Measurements from ENCODE around the gene ABHD14A.

ABHD14A gene

GRCh38 chr3:52020796-52021195 lies 45.9 kb downstream of the ABHD14A start:
- DNase-seq (ENCODE audit: low read depth), result no peak

- no peak for DNase-seq (ENCODE audit: low read depth)
Measured at GRCh38 chr3:52021489-52022268, 46.8 kb downstream of the ABHD14A start.

- DNase-seq (ENCODE audit: low read depth), result no peak
Measured at GRCh38 chr3:52022323-52023100, 47.6 kb downstream of the ABHD14A start.

GRCh38 chr3:52023101-52023770 lies 48.4 kb downstream of the ABHD14A start:
- DNase-seq (ENCODE audit: low read depth), result no peak

- DNase-seq (ENCODE audit: low read depth), result no peak
Measured at GRCh38 chr3:52023860-52024764, 49.2 kb downstream of the ABHD14A start.

- DNase-seq (ENCODE audit: low read depth), result no peak
Measured at GRCh38 chr3:52024765-52025452, 50.0 kb downstream of the ABHD14A start.

- DNase-seq (ENCODE audit: low read depth), result no peak
Measured at GRCh38 chr3:52025453-52025852, 50.6 kb downstream of the ABHD14A start.

GRCh38 chr3:52026041-52026440 lies 51.2 kb downstream of the ABHD14A start:
- DNase-seq (ENCODE audit: low read depth), result no peak

- DNase-seq (ENCODE audit: low read depth), result no peak
Measured at GRCh38 chr3:52028572-52028971, 53.7 kb downstream of the ABHD14A start.

GRCh38 chr3:52029053-52029452 lies 54.2 kb downstream of the ABHD14A start:
- DNase-seq (ENCODE audit: low read depth), result no peak

GRCh38 chr3:52029535-52029934 lies 54.7 kb downstream of the ABHD14A start:
- DNase-seq (ENCODE audit: low read depth), result no peak

All from GM04503 (cell line).